GM13976 (cell line): ENCODE results near the gene MYL10.

Source experiments
- DNase-seq: peaks from one replicate; pipeline ENCODE4 v3.0.0; 2012; ENCODE audit warnings: low spot score
- CTCF ChIP-seq: IDR thresholded peaks from 2 replicates; pipeline ENCODE4 v1.5.1; 2012; ENCODE audit warnings: borderline replicate concordance, mild to moderate bottlenecking; ENCODE audit not compliant: insufficient read depth; ENCODE audit errors: extremely low read depth, missing control alignments, control extremely low read depth
- in situ Hi-C: fragments of 300-500 bp; cut with MboI; formaldehyde crosslinking; loops from one replicate; pipeline ENCODE4 v1.12.0; 2022; ENCODE audit warnings: low sequenced_read_pairs, mixed read lengths, inconsistent platforms; ENCODE audit not compliant: unreplicated experiment

MYL10 gene

GRCh38 chr7:101595766-101596537 is 33.1 kb downstream of the MYL10 start:
- no peak for TF ChIP-seq CTCF
- in situ Hi-C loops = no loop called here
- DNase-seq = no peak

GRCh38 chr7:101595246-101595645 is 33.9 kb downstream of the MYL10 start:
- in situ Hi-C loops = no loop called here
- TF ChIP-seq CTCF = no peak

GRCh38 chr7:101594790-101595189 is 34.3 kb downstream of the MYL10 start:
- TF ChIP-seq CTCF = no peak
- DNase-seq = no peak
- in situ Hi-C loops = no loop called here

More at GRCh38 chr7:101595246-101595645, 33.9 kb downstream of the MYL10 start:
- DNase-seq = no peak

GRCh38 chr7:101593556-101593955 is 35.5 kb downstream of the MYL10 start:
- DNase-seq = peak; percentile 10
- in situ Hi-C loops = no loop called here
- TF ChIP-seq CTCF = no peak

GRCh38 chr7:101591504-101591903 is 37.6 kb downstream of the MYL10 start:
- no peak for DNase-seq
- no peak for TF ChIP-seq CTCF
- in situ Hi-C loops = no loop called here

- DNase-seq = peak; percentile 17
- in situ Hi-C loops = no loop called here
- TF ChIP-seq CTCF = no peak
These were observed 38.2 kb downstream of the MYL10 start for GRCh38 chr7:101590663-101591435.
